Measurements from ENCODE around the gene TRIL. TPM values are rescaled to one million over a fixed set of nuclear protein-coding genes. Genes with fewer than 3 reads are reported as not detected.

TRIL gene
- total RNA-seq, result 1 to 10 TPM in 1 of 6 donors, under 1 TPM in 5; 0.14 to 2.2 (median 0.55) TPM
- under 1 TPM; 0.19 to 0.28 TPM for polyA plus RNA-seq

GRCh38 chr7:28958235-28958979 lies at the start of gene TRIL:
Gene TRIL (minus strand): TSS chr7:28958330. CDS start chr7:28958046, 284 bp downstream.
- Histone ChIP-seq H3K36me3 (no peaks in the 10 kb centered on the region), H3K27me3 (no peaks in the 10 kb centered on the region), H3K27ac (no peak within 1 kb of the TSS), H3K4me3 (peak within 1 kb of the TSS; percentile 21 to 64 (median 52)), H3K9me3 (no peaks in the 10 kb centered on the region), H3K4me1 (peaks cover 0 to 6% (median 5%) of the 10 kb centered on the region in 3 donors)
- TF ChIP-seq CTCF (IDR thresholded peaks at IDR 0.05), result no peak
- intact Hi-C loops (cut with DNase I), result loop anchor here in 1 of 3 donors (10.0 kb wide), 1 partner anchor 146 kb away; no protein-coding TSS in a partner anchor
- FAIRE-seq, result no peak
- 20 to 24% methylated on average over 65 to 66 of the region's 66 CpGs for WGBS, 2 donors
- peak; percentile 54 to 84 (median 61) for DNase-seq
- ATAC-seq, result peak in 3 of 4 donors; percentile 1 to 8 (median 1)

- ATAC-seq (no peak), FAIRE-seq (no peak), DNase-seq (no peak)
- no peaks in the 10 kb centered on the region for H3K9me3 ChIP-seq
- no peaks in the 10 kb centered on the region for H3K27me3 ChIP-seq
- intact Hi-C loops (cut with DNase I), result no loop called here
- H3K36me3 ChIP-seq, result no peaks in the 10 kb centered on the region
- no peak overlapping the region for H3K4me3 ChIP-seq
- H3K27ac ChIP-seq, result no peak overlapping the region
- no peak for TF ChIP-seq CTCF (IDR thresholded peaks at IDR 0.05)
- H3K4me1 ChIP-seq, result no peaks in the 10 kb centered on the region
- 90 to 93% methylated on average over 2 of the region's 2 CpGs for WGBS, 2 donors
These were observed 49.0 kb upstream of the TRIL start for GRCh38 chr7:29007127-29007526.

- ATAC-seq, result no peak
These were observed 47.7 kb upstream of the TRIL start for GRCh38 chr7:29005829-29006228.

GRCh38 chr7:29005406-29005805 lies 47.3 kb upstream of the TRIL start:
- intact Hi-C loops (cut with DNase I), result no loop called here
- Histone ChIP-seq H3K4me3 (no peak overlapping the region), H3K9me3 (no peaks in the 10 kb centered on the region), H3K4me1 (no peaks in the 10 kb centered on the region), H3K36me3 (no peaks in the 10 kb centered on the region), H3K27ac (no peak overlapping the region), H3K27me3 (no peaks in the 10 kb centered on the region)
- no peak for TF ChIP-seq CTCF (IDR thresholded peaks at IDR 0.05)
- ATAC-seq, result no peak
- WGBS, 2 donors, result 79 to 83% methylated on average over 1 of the region's 1 CpG
- no peak for DNase-seq
- no peak for FAIRE-seq

More at GRCh38 chr7:29005829-29006228, 47.7 kb upstream of the TRIL start:
- intact Hi-C loops (cut with DNase I), result no loop called here
- no peaks in the 10 kb centered on the region for H3K4me1 ChIP-seq
- FAIRE-seq (no peak), DNase-seq (no peak)
- H3K36me3 ChIP-seq, result no peaks in the 10 kb centered on the region
- TF ChIP-seq CTCF (IDR thresholded peaks at IDR 0.05), result no peak
- H3K27ac ChIP-seq, result no peak overlapping the region
- H3K27me3 ChIP-seq, result no peaks in the 10 kb centered on the region
- no peak overlapping the region for H3K4me3 ChIP-seq
- no peaks in the 10 kb centered on the region for H3K9me3 ChIP-seq
- WGBS, 2 donors, result 83% methylated on average over 3 of the region's 3 CpGs

- no peaks in the 10 kb centered on the region for H3K4me1 ChIP-seq
- FAIRE-seq (no peak), DNase-seq (no peak), ATAC-seq (no peak)
- no peaks in the 10 kb centered on the region for H3K27me3 ChIP-seq
- H3K9me3 ChIP-seq, result no peaks in the 10 kb centered on the region
- no peak for TF ChIP-seq CTCF (IDR thresholded peaks at IDR 0.05)
- intact Hi-C loops (cut with DNase I), result no loop called here
- 93 to 94% methylated on average over 5 of the region's 5 CpGs for WGBS, 2 donors
- H3K27ac ChIP-seq, result no peak overlapping the region
- no peaks in the 10 kb centered on the region for H3K36me3 ChIP-seq
- no peak overlapping the region for H3K4me3 ChIP-seq
These were observed 45.6 kb upstream of the TRIL start for GRCh38 chr7:29003703-29004102.

All from pancreas (tissue), 10 donors.